K562 (cell line): ENCODE results near the gene ZDHHC8. TPM values are rescaled to one million over a fixed set of nuclear protein-coding genes. Genes with fewer than 3 reads are reported as not detected.

ENCODE experiments used
- MCM7 ChIP-seq, 2 experiments: fragments of 450-650 bp; IDR thresholded peaks; 2 replicates each; pipeline ENCODE4 v1.6.1; 2016 to 2018
- NCOR1 ChIP-seq: fragments of 450-650 bp; IDR thresholded peaks from 2 replicates; pipeline ENCODE4 v1.6.1; 2016; ENCODE audit warnings: mild to moderate bottlenecking, moderate library complexity
- RFX1 ChIP-seq: fragments of 450-650 bp; IDR thresholded peaks from 2 replicates; pipeline ENCODE4 v1.6.1; 2016; ENCODE audit warnings: mild to moderate bottlenecking, moderate library complexity
- SETDB1 ChIP-seq: IDR thresholded peaks from one replicate; pipeline ENCODE4 v1.6.1; 2012; ENCODE audit warnings: low read length, control low read depth, inconsistent platforms
- STAG1 ChIP-seq: sonication (generic); formaldehyde crosslinking; IDR thresholded peaks from 2 replicates; pipeline ENCODE4 v1.5.0; 2020; ENCODE audit warnings: missing genetic modification reagents, borderline replicate concordance
- THRAP3 ChIP-seq: fragments of 450-650 bp; IDR thresholded peaks from 2 replicates; pipeline ENCODE4 v1.6.1; 2016; ENCODE audit warnings: mild to moderate bottlenecking, inconsistent platforms, borderline replicate concordance
- U2AF1 ChIP-seq: fragments of 200-400 bp; formaldehyde crosslinking; optimal IDR thresholded peaks from 2 replicates; pipeline ENCODE3; 2017; ENCODE audit warnings: mild to moderate bottlenecking, low read depth, low read length, moderate library complexity
- ZNF23 ChIP-seq: fragments of 250-450 bp; sonication (Bioruptor Pico); IDR thresholded peaks from 2 replicates; pipeline ENCODE4 v1.4.0; 2020; ENCODE audit warnings: mild to moderate bottlenecking
- ZNF253 ChIP-seq: fragments of 250-450 bp; sonication (Bioruptor Pico); conservative IDR thresholded peaks from 2 replicates; pipeline ENCODE4 v1.6.1; 2021; ENCODE audit warnings: mild to moderate bottlenecking
- ZNF77 ChIP-seq: fragments of 250-450 bp; sonication (Bioruptor Pico); IDR thresholded peaks from 2 replicates; pipeline ENCODE4 v1.5.0; 2020
- ZNF830 ChIP-seq: fragments of 250-450 bp; sonication (Bioruptor Pico); IDR thresholded peaks from 2 replicates; pipeline ENCODE4 v1.5.0; 2021; ENCODE audit warnings: mild to moderate bottlenecking
- polyA plus RNA-seq, 8 experiments: library from polyadenylated mRNA; depleted of rRNA in 4 of 8; stranded (reverse) in 5 of 8; unstranded in 3 of 8; fragments of >200 nt; fragmentation: Nextera tagmentation in 2 of 8; fragmentation: Illumina TruSeq in 1 of 8; extraction: Ambion mirVana in 2 of 8; extraction: Trizol in 1 of 8; gene quantifications; 2 replicates each; pipeline versions ENCODE4 v1.2.1 to v1.2.3, GENCODE V29; 2011 to 2014; ENCODE audit warnings: inconsistent platforms in 1 of 8, missing spikeins in 1 of 8
- total RNA-seq, 7 experiments: library from RNA; depleted of rRNA in 6 of 7; stranded (reverse); fragments of >200 nt in 6 of 7; fragmentation: Illumina TruSeq in 2 of 7; extraction: Trizol in 2 of 7; gene quantifications; 2 replicates each; pipeline versions ENCODE4 v1.2.1 to v1.2.3, GENCODE V29; 2011 to 2021; ENCODE audit warnings: low replicate concordance in 1 of 7
- TF ChIP-seq, protein P1 (sequence below): fragments of 250-450 bp; sonication (Bioruptor Pico); IDR thresholded peaks from 2 replicates; pipeline ENCODE4 v1.8.0; 2022; ENCODE audit warnings: moderate library complexity, mild to moderate bottlenecking, inconsistent platforms
- TF ChIP-seq, protein P2 (sequence below): IDR thresholded peaks from 2 replicates; pipeline ENCODE4 v1.6.1; 2016; ENCODE audit warnings: missing genetic modification characterization, missing compliant biosample characterization

ZDHHC8 gene
- total and polyA plus RNA-seq, 9 of the 15 experiments (the other 6 are each of a cell fraction or from before 2014, with no cell fraction given): 0.04 to 109 (median 16.4) TPM

DNA sequence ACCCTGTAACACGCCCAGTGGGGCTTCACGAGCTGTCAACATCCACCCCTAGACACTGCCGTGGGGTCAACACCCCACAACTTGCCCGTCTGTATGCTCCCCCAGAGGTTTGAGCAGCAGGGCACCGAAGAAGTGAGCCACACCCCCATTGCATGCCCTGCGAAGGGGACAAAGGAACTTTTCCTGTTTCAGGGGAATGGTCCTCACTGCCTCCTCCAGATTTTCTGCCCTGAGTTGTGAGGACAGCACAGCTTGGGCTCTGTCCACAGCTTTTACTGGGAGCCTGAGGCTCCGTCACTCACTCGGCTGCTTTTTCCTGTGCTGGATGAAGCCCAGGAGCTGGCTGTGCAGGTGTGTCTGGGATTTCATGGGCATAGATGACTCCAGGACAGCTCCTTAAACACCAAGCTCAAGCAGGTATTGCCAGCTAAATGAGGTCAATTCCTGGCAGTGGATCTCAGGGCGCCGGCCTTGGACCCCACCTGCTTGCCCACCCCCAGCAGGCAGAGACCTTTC, 59.5 kb downstream of the ZDHHC8 start (continued):
- TF ChIP-seq, protein P1, sequence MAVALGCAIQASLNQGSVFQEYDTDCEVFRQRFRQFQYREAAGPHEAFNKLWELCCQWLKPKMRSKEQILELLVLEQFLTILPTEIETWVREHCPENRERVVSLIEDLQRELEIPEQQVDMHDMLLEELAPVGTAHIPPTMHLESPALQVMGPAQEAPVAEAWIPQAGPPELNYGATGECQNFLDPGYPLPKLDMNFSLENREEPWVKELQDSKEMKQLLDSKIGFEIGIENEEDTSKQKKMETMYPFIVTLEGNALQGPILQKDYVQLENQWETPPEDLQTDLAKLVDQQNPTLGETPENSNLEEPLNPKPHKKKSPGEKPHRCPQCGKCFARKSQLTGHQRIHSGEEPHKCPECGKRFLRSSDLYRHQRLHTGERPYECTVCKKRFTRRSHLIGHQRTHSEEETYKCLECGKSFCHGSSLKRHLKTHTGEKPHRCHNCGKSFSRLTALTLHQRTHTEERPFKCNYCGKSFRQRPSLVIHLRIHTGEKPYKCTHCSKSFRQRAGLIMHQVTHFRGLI (CRISPR knock-in tag): no peak
- TF ChIP-seq THRAP3: no peak
- no peak for TF ChIP-seq ZNF23 (CRISPR knock-in tag)
- 0 out of 2 replicates have a peak, but pooled peaks have one; percentile 26 for TF ChIP-seq STAG1 (CRISPR knock-in tag)
- no peak for TF ChIP-seq ZNF830
- no peak for TF ChIP-seq ZNF253 (CRISPR knock-in tag)
- TF ChIP-seq ZNF77 (CRISPR knock-in tag): no peak
- TF ChIP-seq MCM7 (IDR thresholded peaks at IDR 0.05): no peak
- no peak for TF ChIP-seq U2AF1
- TF ChIP-seq RFX1: no peak
- peak; percentile 23 for TF ChIP-seq SETDB1
- no peak for TF ChIP-seq NCOR1
- TF ChIP-seq, protein P2, sequence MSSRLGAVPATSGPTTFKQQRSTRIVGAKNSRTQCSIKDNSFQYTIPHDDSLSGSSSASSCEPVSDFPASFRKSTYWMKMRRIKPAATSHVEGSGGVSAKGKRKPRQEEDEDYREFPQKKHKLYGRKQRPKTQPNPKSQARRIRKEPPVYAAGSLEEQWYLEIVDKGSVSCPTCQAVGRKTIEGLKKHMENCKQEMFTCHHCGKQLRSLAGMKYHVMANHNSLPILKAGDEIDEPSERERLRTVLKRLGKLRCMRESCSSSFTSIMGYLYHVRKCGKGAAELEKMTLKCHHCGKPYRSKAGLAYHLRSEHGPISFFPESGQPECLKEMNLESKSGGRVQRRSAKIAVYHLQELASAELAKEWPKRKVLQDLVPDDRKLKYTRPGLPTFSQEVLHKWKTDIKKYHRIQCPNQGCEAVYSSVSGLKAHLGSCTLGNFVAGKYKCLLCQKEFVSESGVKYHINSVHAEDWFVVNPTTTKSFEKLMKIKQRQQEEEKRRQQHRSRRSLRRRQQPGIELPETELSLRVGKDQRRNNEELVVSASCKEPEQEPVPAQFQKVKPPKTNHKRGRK (tag): no peak
